KMS-11 (cell line): ENCODE data around the gene BMP7.

Source experiments
- H2AFZ ChIP-seq: fragments of 200-600 bp; sonication (generic); 2 replicates; pipeline ENCODE4 v1.6.1; 2016; ENCODE audit warnings: antibody characterized with exemption, mixed run types, low read depth
- H3K27ac ChIP-seq: fragments of 200-600 bp; sonication (generic); 2 replicates; pipeline ENCODE4 v1.6.1; 2016; ENCODE audit warnings: mild to moderate bottlenecking, mixed run types
- H3K27me3 ChIP-seq: fragments of 200-600 bp; sonication (generic); 2 replicates; pipeline ENCODE4 v1.6.1; 2017; ENCODE audit warnings: mild to moderate bottlenecking, low read depth, mixed run types, moderate library complexity; ENCODE audit not compliant: insufficient read depth
- H3K36me3 ChIP-seq: fragments of 200-600 bp; sonication (generic); 2 replicates; pipeline ENCODE4 v1.6.1; 2017; ENCODE audit warnings: mild to moderate bottlenecking, mixed run types; ENCODE audit not compliant: insufficient read depth
- H3K4me1 ChIP-seq: fragments of 200-600 bp; sonication (generic); 2 replicates; pipeline ENCODE4 v1.6.1; 2016; ENCODE audit warnings: mild to moderate bottlenecking, low read depth, mixed run types; ENCODE audit not compliant: poor library complexity, severe bottlenecking
- H3K4me2 ChIP-seq: fragments of 200-600 bp; sonication (generic); 2 replicates; pipeline ENCODE4 v1.7.0; 2016; ENCODE audit warnings: mild to moderate bottlenecking, mixed run types
- H3K4me3 ChIP-seq: fragments of 200-600 bp; sonication (generic); IDR thresholded peaks from 2 replicates; pipeline ENCODE4 v1.6.1; 2017; ENCODE audit warnings: low read depth, low read length, mixed read lengths; ENCODE audit not compliant: insufficient read depth
- H3K79me2 ChIP-seq: fragments of 200-600 bp; sonication (generic); 2 replicates; pipeline ENCODE4 v1.6.1; 2016; ENCODE audit warnings: low read depth, mixed run types; ENCODE audit not compliant: insufficient read depth
- H3K9ac ChIP-seq: fragments of 200-600 bp; sonication (generic); 2 replicates; pipeline ENCODE4 v1.6.1; 2016; ENCODE audit warnings: mild to moderate bottlenecking, mixed run types
- H4K20me1 ChIP-seq: fragments of 200-600 bp; sonication (generic); 2 replicates; pipeline ENCODE4 v1.6.1; 2016; ENCODE audit warnings: mild to moderate bottlenecking, mixed run types; ENCODE audit not compliant: insufficient read depth
- TF ChIP-seq, protein P1 (sequence below): fragments of 200-600 bp; sonication (generic); conservative IDR thresholded peaks from 2 replicates; pipeline ENCODE4 v1.6.1; 2017; ENCODE audit warnings: low read depth, mild to moderate bottlenecking, antibody characterized with exemption, low read length, moderate library complexity, mixed read lengths

The BMP7 gene

DNA sequence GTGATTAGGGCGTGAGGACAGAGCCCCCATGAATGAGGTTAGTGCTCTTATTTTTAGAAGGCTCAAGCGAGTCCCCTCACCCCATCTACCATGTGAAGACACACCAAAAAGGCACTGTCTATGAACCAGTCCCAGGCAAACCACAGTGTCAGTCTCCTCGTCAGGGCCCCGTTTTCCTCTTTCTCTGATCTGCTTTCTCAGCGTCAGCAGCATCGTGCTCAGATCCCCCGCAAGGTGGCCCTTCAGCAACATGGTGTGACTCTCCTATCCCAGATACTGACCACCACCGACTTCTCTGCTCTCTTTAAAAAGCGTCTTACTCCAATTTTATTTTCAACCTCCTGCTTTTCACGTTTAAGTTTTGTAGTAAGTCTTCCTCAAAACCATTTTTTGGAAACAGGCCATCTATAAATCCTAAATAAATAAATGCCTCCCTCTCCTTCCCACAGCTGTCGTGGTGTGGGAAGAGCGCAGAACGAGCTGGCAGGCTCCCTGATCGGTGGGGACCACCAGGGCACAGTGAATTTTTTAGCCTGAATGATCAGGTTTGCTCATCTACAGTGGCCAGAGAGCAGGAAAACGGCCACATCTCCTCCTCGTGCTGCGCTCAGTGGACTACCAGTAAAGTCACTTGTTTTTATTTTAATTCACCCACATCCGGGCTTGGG, 113.1 kb downstream of the BMP7 start:
- Histone ChIP-seq H2AFZ (no peak overlapping the region), H3K27me3 (no peaks in the 10 kb centered on the region), H3K79me2 (no peaks in the 10 kb centered on the region), H3K4me3 (no peak overlapping the region), H3K36me3 (no peaks in the 10 kb centered on the region), H3K4me1 (peaks cover 34% of the 10 kb centered on the region), H3K27ac (no peak overlapping the region), H3K9ac (no peak overlapping the region), H4K20me1 (no peaks in the 10 kb centered on the region), H3K4me2 (no peak overlapping the region)
- TF ChIP-seq, protein P1, sequence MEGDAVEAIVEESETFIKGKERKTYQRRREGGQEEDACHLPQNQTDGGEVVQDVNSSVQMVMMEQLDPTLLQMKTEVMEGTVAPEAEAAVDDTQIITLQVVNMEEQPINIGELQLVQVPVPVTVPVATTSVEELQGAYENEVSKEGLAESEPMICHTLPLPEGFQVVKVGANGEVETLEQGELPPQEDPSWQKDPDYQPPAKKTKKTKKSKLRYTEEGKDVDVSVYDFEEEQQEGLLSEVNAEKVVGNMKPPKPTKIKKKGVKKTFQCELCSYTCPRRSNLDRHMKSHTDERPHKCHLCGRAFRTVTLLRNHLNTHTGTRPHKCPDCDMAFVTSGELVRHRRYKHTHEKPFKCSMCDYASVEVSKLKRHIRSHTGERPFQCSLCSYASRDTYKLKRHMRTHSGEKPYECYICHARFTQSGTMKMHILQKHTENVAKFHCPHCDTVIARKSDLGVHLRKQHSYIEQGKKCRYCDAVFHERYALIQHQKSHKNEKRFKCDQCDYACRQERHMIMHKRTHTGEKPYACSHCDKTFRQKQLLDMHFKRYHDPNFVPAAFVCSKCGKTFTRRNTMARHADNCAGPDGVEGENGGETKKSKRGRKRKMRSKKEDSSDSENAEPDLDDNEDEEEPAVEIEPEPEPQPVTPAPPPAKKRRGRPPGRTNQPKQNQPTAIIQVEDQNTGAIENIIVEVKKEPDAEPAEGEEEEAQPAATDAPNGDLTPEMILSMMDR, result no peak

DNA sequence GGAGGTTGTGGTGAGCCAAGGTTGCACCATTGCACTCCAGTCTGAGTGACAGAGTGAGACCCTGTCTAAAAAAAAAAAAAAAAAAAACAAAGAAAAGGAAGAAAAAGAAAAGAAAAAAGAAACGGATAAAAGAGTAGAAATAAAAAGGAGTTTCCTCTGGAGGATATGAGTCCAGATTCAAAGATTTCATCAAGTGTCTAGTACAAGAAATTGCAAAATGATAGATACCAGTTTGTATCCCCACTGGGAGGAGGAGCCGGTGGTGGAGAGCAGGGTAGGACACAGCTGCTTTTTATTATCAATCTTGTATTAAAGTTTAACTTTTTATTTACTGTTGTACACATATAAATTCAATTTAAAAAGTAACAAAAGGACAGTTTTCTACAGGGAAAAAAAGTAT, 113.9 kb downstream of the BMP7 start:
- no peaks in the 10 kb centered on the region for H3K79me2 ChIP-seq
- H3K36me3 ChIP-seq, result no peaks in the 10 kb centered on the region
- no peak overlapping the region for H3K4me3 ChIP-seq
- no peak overlapping the region for H3K9ac ChIP-seq
- H4K20me1 ChIP-seq, result no peaks in the 10 kb centered on the region
- no peak overlapping the region for H3K27ac ChIP-seq
- TF ChIP-seq, protein P1, result no peak
- H3K27me3 ChIP-seq, result no peaks in the 10 kb centered on the region
- H3K4me2 ChIP-seq, result no peak overlapping the region
- peaks cover 26% of the 10 kb centered on the region for H3K4me1 ChIP-seq
- H2AFZ ChIP-seq, result no peak overlapping the region

DNA sequence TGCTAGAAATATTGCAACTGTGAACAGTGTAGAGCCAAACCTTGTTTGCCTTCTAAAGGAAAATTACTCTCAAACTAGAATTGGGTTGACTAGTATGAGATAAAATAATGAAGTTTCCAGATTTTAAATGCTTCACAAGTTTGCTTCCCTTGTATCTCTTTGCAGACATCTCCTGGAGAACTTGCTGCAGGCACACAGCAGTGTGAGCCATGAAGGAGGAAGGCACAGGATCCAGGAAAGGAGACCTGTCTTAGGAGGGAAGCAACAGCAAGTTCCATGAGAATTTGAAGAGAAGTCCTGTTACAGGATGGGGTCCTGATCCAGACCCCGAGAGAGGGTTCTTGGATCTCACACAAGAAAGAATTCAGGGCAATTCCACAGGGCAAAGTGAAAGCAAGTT, 115.9 kb downstream of the BMP7 start:
- H3K36me3 ChIP-seq, result no peaks in the 10 kb centered on the region
- H2AFZ ChIP-seq, result no peak overlapping the region
- TF ChIP-seq, protein P1, result no peak
- H3K4me3 ChIP-seq, result no peak overlapping the region
- H3K4me1 ChIP-seq, result peaks cover 6% of the 10 kb centered on the region
- H3K79me2 ChIP-seq, result no peaks in the 10 kb centered on the region
- H3K9ac ChIP-seq, result no peak overlapping the region
- no peak overlapping the region for H3K27ac ChIP-seq
- H4K20me1 ChIP-seq, result no peaks in the 10 kb centered on the region
- no peaks in the 10 kb centered on the region; the same call in 1 of the 2 replicates for H3K27me3 ChIP-seq
- no peak overlapping the region for H3K4me2 ChIP-seq

DNA sequence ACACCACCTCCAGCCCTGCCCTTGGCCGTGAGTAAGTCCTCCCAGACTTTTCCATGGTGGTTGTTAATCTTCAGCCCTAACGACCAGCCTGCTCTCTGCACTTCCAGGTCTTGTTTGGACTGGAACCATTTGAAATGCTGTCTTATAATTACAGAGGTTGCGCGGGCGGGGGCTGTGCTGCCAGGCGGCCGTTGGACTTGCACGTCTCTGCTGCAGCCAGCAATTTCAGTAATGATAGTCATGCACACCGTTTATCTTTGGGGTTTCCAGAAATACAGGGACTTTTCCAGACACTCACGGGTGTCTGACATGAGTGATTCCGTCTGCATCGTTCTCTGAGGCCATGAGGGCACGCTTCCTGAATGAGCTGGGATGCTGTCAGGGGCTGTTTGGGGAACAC, 118.2 kb downstream of the BMP7 start:
- H3K4me3 ChIP-seq, result no peak overlapping the region
- no peak overlapping the region for H3K27ac ChIP-seq
- no peaks in the 10 kb centered on the region; the same call in 1 of the 2 replicates for H3K27me3 ChIP-seq
- TF ChIP-seq, protein P1, result no peak
- no peaks in the 10 kb centered on the region for H4K20me1 ChIP-seq
- H3K79me2 ChIP-seq, result no peaks in the 10 kb centered on the region
- H3K4me1 ChIP-seq, result no peaks in the 10 kb centered on the region
- H3K9ac ChIP-seq, result no peak overlapping the region
- no peak overlapping the region for H2AFZ ChIP-seq
- H3K4me2 ChIP-seq, result no peak overlapping the region
- H3K36me3 ChIP-seq, result no peaks in the 10 kb centered on the region
